Metanephros (tissue), 2 donors: ENCODE measurements around the gene ANP32B. TPM values are rescaled to one million over a fixed set of nuclear protein-coding genes. Genes with fewer than 3 reads are reported as not detected.

Experiments used
- small RNA-seq: library from RNA; depleted of rRNA; stranded (forward); fragments of <200 nt; gene quantifications from one replicate; pipeline ENCODE3, GENCODE V24; 2014; ENCODE audit warnings: low replicate concordance
- total RNA-seq: library from RNA; depleted of rRNA; stranded (reverse); fragments of >200 nt; gene quantifications from one replicate; pipeline ENCODE4 v1.2.3, GENCODE V29; 2014

Gene ANP32B
- total RNA-seq: 21.8 TPM

DNA sequence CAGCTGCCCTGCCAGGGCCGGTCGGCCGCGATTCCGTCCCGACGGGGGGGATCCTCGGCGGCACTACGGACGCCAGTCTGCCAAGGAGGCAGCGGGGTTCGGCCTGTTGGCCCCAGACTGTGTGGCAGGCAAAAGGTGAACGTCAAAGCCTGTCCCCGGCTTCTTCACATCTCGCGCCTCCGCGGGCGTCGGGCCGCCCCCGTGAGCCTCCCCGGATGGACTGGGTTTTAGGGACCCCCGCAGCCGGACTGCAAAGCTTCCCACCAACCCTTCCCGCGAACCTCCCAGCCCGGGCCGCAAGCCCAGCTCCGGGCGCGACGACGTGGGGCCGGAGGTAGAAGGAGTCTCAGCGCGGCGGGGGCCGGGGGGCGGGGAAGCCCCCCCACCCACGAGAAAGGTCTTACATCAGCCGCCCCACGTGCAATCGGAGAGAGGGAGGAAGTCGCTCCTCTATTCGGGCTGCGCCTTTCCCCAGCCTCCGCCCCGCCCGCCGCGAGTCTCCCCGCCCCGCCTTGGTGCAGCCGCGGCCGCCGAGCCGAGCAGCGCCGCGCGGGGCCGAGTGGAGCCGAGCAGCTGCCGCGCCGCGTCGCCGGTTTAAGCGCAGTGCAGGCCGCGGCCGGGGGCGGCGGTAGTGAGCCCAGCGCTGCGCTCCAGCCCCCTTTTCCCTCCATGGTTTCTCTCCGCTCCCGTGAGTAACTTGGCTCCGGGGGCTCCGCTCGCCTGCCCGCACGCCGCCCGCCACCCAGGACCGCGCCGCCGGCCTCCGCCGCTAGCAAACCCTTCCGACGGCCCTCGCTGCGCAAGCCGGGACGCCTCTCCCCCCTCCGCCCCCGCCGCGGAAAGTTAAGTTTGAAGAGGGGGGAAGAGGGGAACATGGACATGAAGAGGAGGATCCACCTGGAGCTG lies at the start of gene ANP32B:
Gene ANP32B (plus strand): TSS at position 659 of the 906 bp plus-strand sequence. CDS start 215 bp downstream, at position 874.

DNA sequence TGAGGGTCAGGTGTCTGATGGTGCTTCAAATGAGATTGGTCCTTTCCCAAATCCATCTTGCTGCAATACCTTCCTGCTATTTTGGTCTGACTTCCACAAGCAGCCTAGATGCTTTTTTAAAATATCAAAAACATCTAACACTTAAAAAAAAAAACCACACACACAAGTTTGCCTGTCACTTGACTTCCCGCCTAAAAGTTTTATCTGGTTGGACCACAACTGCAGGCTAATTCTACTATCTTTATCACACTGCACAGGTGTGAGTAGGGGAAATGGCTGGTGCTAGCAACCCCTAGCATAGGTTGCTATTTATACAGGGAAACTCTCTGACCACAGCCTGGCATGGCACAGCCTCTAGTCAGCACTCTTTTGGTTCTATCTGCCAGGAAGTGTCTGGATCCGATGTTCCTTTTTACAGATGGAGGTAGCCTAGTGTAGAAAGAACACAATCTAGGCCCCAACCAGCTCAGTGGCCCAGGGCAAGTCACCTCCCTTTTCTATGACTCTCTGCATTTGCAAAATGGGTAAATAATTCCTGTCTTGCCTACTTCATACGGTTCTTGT lies 45.0 kb upstream of the ANP32B start, which contains the start of gene HEMGN:
Gene HEMGN (minus strand): TSS at position 92 of the 564 bp plus-strand sequence. CDS start 36 bp downstream, at position 56.

DNA sequence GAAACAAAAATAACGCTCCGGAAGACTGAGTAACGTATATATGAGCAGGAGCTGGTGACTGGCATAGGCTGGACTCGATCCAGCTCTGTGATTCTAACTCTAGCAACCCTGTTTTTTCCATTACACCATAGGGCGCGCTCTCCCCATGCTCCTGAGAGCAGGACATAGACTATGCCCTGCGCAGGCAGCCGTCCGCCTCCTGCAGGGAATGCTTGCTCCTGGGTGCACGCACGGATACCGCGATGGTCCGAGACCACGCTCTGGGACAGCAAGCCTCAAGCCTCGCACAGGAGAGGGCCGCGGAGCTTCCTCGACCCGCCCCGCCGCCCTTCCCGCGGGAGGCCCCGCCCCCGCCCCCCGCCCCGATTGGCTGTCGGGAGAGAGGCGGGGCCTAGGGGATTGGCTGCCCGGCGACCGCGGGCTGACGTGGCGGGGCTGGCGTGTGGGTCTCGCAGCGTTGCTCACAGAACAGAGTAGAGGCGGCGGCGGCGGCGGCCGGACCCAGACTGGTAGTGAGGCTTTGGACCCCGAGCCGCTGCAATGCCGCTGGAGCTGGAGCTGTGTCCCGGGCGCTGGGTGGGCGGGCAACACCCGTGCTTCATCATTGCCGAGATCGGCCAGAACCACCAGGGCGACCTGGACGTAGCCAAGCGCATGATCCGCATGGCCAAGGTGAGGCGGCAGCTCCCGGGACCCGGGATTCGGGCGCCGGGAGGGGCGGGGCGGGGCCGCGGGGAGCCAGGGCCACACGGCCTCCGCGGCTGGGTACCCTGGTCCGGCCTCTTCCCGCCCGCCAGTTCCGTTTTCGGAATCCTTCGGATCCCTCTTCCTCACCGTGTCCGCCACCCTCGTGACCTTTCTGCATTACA lies 73.4 kb downstream of the ANP32B start, which contains the start of gene NANS:
Gene NANS (plus strand): TSS at position 464 of the 869 bp plus-strand sequence. CDS start 77 bp downstream, at position 541.

Small RNA genes lying within 50 kb of the gene (small RNA-seq; reads per million reads assigned to genes)
- not detected for gene RNU6-918P

Other genes starting within 250 kb of the ANP32B start
- gene FOXE1, start 130.1 kb upstream of the ANP32B start, total RNA-seq: not detected
- gene TRMO, start 60.8 kb upstream of the ANP32B start, total RNA-seq: 14.9 TPM
- gene HEMGN, start 45.2 kb upstream of the ANP32B start, total RNA-seq: 12.8 TPM
- gene NANS, start 73.4 kb downstream of the ANP32B start, total RNA-seq: 26.4 TPM
- 4.3 TPM for gene TRIM14, start 135.9 kb downstream of the ANP32B start, total RNA-seq
- 1.4 TPM for gene CORO2A, start 209.3 kb downstream of the ANP32B start, total RNA-seq